Stimulated activated naive CD8-positive, alpha-beta T cell treated with anti-CD3 and anti-CD28 coated beads, Interleukin-15, Interleukin-2, amounts not matched to agents 100 ng/mL and 50 ng/mL, for 24 hours (primary cell): Measurements from ENCODE around the gene BRD9.
"Not testable (repeated sequence)": the region's sequence is repeated elsewhere in the genome, so short reads cannot be mapped to it uniquely, and the experiment has no call there.

Experiments
- H3K27ac Mint-ChIP-seq: one replicate; pipeline ENCODE4 v1.8.0; 2021; ENCODE audit warnings: mild to moderate bottlenecking, mixed read lengths
- H3K27me3 Mint-ChIP-seq: one replicate; pipeline ENCODE4 v1.8.0; 2021; ENCODE audit warnings: mixed read lengths
- H3K36me3 Mint-ChIP-seq: one replicate; pipeline ENCODE4 v1.8.0; 2021; ENCODE audit warnings: low read depth, mixed read lengths
- H3K4me1 Mint-ChIP-seq: one replicate; pipeline ENCODE4 v1.8.0; 2021; ENCODE audit warnings: low read depth, mixed read lengths
- H3K4me3 Mint-ChIP-seq: one replicate; pipeline ENCODE4 v1.8.0; 2021; ENCODE audit warnings: mild to moderate bottlenecking, mixed read lengths
- H3K9me3 Mint-ChIP-seq: one replicate; pipeline ENCODE4 v1.8.0; 2021; ENCODE audit warnings: mixed read lengths

Gene BRD9

DNA sequence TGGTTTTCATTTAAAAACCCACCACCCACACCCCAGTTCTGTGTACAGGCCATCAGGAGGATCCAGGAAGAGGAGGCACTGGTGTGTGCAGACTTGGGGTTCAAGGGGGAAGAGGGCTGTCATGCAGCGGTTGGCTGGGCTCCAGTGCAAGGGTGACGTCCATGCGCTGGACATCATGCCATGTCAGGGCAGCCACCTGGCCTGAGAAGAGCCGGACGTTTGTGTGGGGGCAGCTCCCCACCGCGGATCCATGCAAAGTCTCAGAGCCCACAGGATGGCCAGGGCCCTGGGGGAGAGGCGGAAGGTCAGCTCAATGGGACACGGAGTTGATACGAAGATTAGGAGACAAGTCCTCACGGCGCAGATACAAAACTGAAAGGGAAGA lies 11.1 kb downstream of the BRD9 start:
- no peak overlapping the region for H3K27ac Mint-ChIP-seq

DNA sequence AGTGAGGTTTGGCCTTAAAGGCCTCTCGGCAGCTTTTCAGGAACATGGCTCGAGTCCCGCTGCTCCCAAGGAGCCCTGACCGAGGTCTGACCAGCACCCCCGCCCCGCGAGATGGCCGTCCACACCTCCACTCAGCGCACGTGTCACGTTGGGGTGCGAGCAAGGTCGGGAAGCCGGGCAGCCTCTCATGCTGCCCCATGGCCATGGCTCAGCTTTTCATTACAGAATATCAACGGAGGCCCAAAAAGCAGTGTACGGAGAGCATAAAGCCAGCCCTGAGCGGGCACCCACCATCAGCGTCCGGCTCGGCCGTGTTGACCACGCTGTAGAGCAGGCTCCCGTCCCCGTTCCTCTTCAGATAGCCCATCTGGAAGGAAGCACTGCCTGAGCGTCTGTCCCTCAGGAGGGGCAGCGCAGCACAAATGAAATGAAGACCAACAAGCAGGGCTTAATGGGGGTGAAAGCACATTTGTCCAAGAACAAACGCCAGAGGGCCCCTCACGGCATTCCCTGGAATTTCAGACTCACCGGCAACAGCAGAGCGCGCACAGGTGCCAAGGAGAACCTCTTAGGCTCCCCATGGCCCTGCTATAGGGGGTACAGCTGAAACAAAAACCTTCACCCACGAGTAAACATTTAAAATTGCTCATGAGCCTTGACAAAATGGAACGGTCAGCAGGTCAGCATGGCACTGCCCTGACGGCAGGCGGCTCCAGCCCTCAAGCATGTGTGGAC lies 11.6 kb downstream of the BRD9 start:
- Mint-ChIP-seq H3K27me3 (peaks cover 5% of the 10 kb centered on the region), H3K4me1 (peaks cover 18% of the 10 kb centered on the region), H3K36me3 (peaks cover 77% of the 10 kb centered on the region), H3K27ac (no peak overlapping the region), H3K9me3 (peaks cover 13% of the 10 kb centered on the region), H3K4me3 (no peak overlapping the region)

More for the DNA sequence above, 11.1 kb downstream of the BRD9 start:
- H3K36me3 Mint-ChIP-seq, result peaks cover 78% of the 10 kb centered on the region
- no peak overlapping the region for H3K4me3 Mint-ChIP-seq
- H3K9me3 Mint-ChIP-seq, result peaks cover 13% of the 10 kb centered on the region
- H3K4me1 Mint-ChIP-seq, result peaks cover 18% of the 10 kb centered on the region
- H3K27me3 Mint-ChIP-seq, result peaks cover 5% of the 10 kb centered on the region

GRCh38 chr5:878677-879076 lies 13.9 kb downstream of the BRD9 start:
- H3K27me3 Mint-ChIP-seq, result not testable (repeated sequence)
- H3K9me3 Mint-ChIP-seq, result peaks cover 13% of the 10 kb centered on the region
- peaks cover 74% of the 10 kb centered on the region for H3K36me3 Mint-ChIP-seq

GRCh38 chr5:878125-878524 lies 14.5 kb downstream of the BRD9 start:
- H3K27ac Mint-ChIP-seq, result no peak overlapping the region
- H3K4me3 Mint-ChIP-seq, result no peak overlapping the region
- H3K9me3 Mint-ChIP-seq, result peaks cover 12% of the 10 kb centered on the region
- H3K27me3 Mint-ChIP-seq, result peaks cover 5% of the 10 kb centered on the region
- peaks cover 17% of the 10 kb centered on the region for H3K4me1 Mint-ChIP-seq
- peaks cover 72% of the 10 kb centered on the region for H3K36me3 Mint-ChIP-seq

More at GRCh38 chr5:878677-879076, 13.9 kb downstream of the BRD9 start:
- H3K4me3 Mint-ChIP-seq, H3K27ac Mint-ChIP-seq: not testable (repeated sequence)
- peaks cover 18% of the 10 kb centered on the region for H3K4me1 Mint-ChIP-seq

DNA sequence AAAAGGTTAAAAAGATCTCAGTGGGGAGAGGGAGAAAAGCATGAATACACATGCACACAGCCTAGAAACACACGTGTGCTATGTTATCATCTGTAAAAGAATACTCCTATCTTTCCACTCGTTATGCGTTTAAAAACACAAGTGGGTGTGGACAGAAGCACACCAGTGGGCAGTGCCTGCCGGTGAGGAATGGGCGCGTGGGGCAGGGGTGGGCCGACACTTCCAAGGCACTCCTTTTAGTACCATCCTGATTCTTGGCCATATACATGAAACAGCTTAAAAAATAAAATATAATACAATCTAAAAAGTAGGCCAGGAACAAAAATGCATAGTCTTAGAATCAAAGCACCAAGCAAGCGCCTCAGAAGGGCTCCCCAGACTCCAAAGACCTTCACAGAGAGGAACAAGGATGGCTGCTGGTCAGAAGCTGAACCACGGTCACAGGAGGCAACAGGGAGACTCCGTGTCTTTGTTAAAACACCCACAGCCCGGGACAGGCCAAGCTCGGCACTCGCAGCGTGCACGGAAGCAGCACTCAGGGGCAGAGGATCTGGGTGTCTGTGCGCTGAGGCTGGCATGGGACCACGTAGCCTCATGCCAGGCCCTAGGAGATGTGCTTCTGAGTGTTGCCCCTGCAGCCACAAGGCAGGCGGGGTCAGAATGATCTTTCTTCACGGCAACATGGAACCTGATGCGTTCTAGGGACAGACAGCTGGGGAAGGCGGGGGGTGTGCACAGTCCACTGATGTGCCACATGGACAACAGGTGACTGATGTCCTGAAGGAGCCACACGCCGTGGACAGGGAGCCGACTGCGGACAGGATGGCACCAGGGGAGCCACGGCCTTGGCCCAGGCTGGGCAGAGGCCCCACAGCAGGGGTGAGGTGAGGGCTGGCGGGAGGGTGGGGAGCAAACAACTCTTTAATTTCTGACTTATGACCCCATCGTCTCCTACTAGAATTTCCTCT lies 15.9 kb downstream of the BRD9 start:
- H3K4me1 Mint-ChIP-seq, result peaks cover 3% of the 10 kb centered on the region
- no peaks in the 10 kb centered on the region for H3K9me3 Mint-ChIP-seq
- peaks cover 63% of the 10 kb centered on the region for H3K36me3 Mint-ChIP-seq
- no peaks in the 10 kb centered on the region for H3K27me3 Mint-ChIP-seq
- peak overlapping the region; percentile 21 for H3K27ac Mint-ChIP-seq
- no peak overlapping the region for H3K4me3 Mint-ChIP-seq

GRCh38 chr5:875931-876330 lies 16.7 kb downstream of the BRD9 start:
- no peak overlapping the region for H3K4me3 Mint-ChIP-seq
- H3K36me3 Mint-ChIP-seq, result peaks cover 63% of the 10 kb centered on the region
- no peak overlapping the region for H3K27ac Mint-ChIP-seq
- H3K9me3 Mint-ChIP-seq, result no peaks in the 10 kb centered on the region
- no peaks in the 10 kb centered on the region for H3K27me3 Mint-ChIP-seq
- H3K4me1 Mint-ChIP-seq, result no peaks in the 10 kb centered on the region

DNA sequence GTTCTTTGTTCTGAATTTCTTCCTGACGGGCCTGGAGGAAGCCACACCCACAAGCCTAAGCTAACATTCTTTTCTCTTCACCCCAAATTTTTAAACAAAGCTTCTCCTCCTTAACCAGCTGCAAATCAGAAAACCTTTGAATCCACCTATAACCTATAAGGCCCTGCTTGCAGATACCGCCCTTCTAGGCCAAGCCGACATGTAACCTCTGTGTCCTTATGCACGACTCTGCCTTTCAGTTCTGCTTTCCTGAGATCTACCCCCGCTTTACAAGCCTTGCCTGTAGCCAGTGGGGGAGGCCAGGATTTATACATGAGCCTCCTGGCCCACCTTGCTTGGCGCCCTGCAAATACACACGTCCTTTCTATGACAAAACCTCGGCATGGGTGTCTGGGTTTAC lies 19.3 kb downstream of the BRD9 start:
- Mint-ChIP-seq H3K27me3 (no peaks in the 10 kb centered on the region), H3K9me3 (no peaks in the 10 kb centered on the region), H3K27ac (no peak overlapping the region), H3K4me3 (no peak overlapping the region), H3K4me1 (no peaks in the 10 kb centered on the region), H3K36me3 (peaks cover 79% of the 10 kb centered on the region)

DNA sequence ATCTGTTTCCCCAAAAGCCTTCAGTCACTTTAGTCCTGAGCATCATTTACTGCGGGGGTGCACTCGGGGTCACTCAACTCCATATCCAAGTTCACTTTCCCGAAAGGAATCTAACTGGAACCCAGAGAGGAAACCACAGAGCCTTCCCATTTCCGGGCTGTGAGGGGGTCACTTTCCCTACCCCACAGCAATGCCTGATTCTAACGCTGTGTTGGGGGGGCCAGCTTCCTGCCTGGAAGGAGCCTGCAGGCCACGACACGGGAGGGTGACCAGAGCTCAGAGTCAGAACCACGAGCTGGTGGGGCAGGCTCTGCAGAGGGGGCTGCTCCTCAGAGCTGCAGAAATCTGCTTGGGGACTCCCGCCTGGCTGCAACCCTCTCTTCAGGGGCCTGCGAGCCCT lies 20.3 kb downstream of the BRD9 start:
- Mint-ChIP-seq H3K27me3 (no peaks in the 10 kb centered on the region), H3K9me3 (no peaks in the 10 kb centered on the region), H3K36me3 (peaks cover 78% of the 10 kb centered on the region), H3K4me1 (no peaks in the 10 kb centered on the region), H3K27ac (no peak overlapping the region), H3K4me3 (no peak overlapping the region)

GRCh38 chr5:871596-872298 lies 20.9 kb downstream of the BRD9 start:
- Mint-ChIP-seq H3K4me1 (no peaks in the 10 kb centered on the region), H3K9me3 (no peaks in the 10 kb centered on the region), H3K36me3 (peaks cover 75% of the 10 kb centered on the region), H3K4me3 (no peak overlapping the region), H3K27ac (no peak overlapping the region), H3K27me3 (no peaks in the 10 kb centered on the region)

DNA sequence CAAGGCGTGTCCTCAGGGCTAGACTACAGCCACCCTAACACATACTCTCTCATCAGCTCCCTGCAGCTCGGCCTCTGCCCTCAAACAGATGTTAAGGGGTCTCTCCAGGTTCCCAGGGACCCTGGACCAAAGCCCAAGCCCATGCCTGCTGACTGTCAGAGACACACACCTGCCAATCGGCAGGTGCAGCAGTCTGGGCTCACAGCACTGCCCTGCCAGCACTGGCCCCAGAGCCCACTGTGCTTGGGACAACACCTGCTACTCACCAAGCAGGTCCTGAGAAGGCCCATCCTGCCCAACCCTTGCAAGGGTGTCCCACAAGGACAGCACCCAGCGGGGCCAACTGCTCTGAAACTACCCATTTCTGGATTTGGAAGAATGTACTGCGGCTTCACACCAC lies 21.6 kb downstream of the BRD9 start:
- H3K4me3 Mint-ChIP-seq, result no peak overlapping the region
- H3K27me3 Mint-ChIP-seq, result no peaks in the 10 kb centered on the region
- H3K27ac Mint-ChIP-seq, result no peak overlapping the region
- peaks cover 76% of the 10 kb centered on the region for H3K36me3 Mint-ChIP-seq
- H3K9me3 Mint-ChIP-seq, result no peaks in the 10 kb centered on the region
- H3K4me1 Mint-ChIP-seq, result no peaks in the 10 kb centered on the region

- Mint-ChIP-seq H3K9me3 (no peaks in the 10 kb centered on the region), H3K27me3 (no peaks in the 10 kb centered on the region), H3K4me1 (no peaks in the 10 kb centered on the region), H3K36me3 (peaks cover 72% of the 10 kb centered on the region), H3K27ac (no peak overlapping the region), H3K4me3 (no peak overlapping the region)
Observed at GRCh38 chr5:868428-869135, 24.0 kb downstream of the BRD9 start.

- H3K4me1 Mint-ChIP-seq, result no peaks in the 10 kb centered on the region
- no peak overlapping the region for H3K4me3 Mint-ChIP-seq
- H3K27ac Mint-ChIP-seq, result no peak overlapping the region
- H3K36me3 Mint-ChIP-seq, result peaks cover 67% of the 10 kb centered on the region
- H3K27me3 Mint-ChIP-seq, result no peaks in the 10 kb centered on the region
- no peaks in the 10 kb centered on the region for H3K9me3 Mint-ChIP-seq
Observed at GRCh38 chr5:867300-867870, 25.2 kb downstream of the BRD9 start.

GRCh38 chr5:865771-866170 lies 26.8 kb downstream of the BRD9 start:
- H3K27me3 Mint-ChIP-seq, result no peaks in the 10 kb centered on the region
- no peaks in the 10 kb centered on the region for H3K4me1 Mint-ChIP-seq
- H3K9me3 Mint-ChIP-seq, result no peaks in the 10 kb centered on the region
- H3K36me3 Mint-ChIP-seq, result peaks cover 58% of the 10 kb centered on the region
- no peak overlapping the region for H3K27ac Mint-ChIP-seq
- H3K4me3 Mint-ChIP-seq, result no peak overlapping the region

DNA sequence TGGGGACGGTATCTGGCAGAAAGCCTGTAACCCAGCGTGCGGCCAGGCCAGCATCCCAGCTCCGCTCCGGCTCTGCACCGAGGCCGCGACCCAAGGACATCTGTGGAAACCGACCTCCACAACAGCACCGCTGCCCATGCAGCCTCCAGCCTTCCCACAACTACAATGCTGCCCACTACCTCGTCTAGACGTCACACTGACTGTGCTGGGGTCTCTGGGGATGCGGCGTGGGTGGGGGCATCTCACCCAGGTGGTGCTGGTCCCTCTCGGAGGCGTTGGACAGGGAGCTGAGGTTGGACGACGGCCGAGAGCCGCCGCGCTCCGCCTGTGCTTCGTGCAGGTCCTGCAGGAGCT lies 27.5 kb downstream of the BRD9 start:
- Mint-ChIP-seq H3K4me3 (no peak overlapping the region), H3K27ac (no peak overlapping the region), H3K27me3 (no peaks in the 10 kb centered on the region), H3K36me3 (peaks cover 52% of the 10 kb centered on the region), H3K4me1 (no peaks in the 10 kb centered on the region), H3K9me3 (no peaks in the 10 kb centered on the region)
